K562 (cell line): ENCODE data around the gene TMED10. TPM values are rescaled to one million over a fixed set of nuclear protein-coding genes. Genes with fewer than 3 reads are reported as not detected.

Experiments
- ATAC-seq: fragments of 200-7000 bp; cut with Tn5 transposase; 3 replicates; pipeline ENCODE4 v1.9.1; 2020; ENCODE audit warnings: moderate library complexity
- BruUV-seq: library from RNA; stranded (reverse); fragments of 400-500 nt; replicated peaks from 2 replicates; lab custom pipeline; 2021; lab: Mats Ljungman, UMichigan
- CTCF ChIA-PET: fragments of 300-600 bp; formaldehyde crosslinking; extraction: SDS; loops from one replicate; lab custom pipeline; 2021; ENCODE audit warnings: low intra/inter-chr PET ratio; lab: Yijun Ruan, JAX
- POLR2A ChIA-PET: fragments of 300-600, 350-650 bp; sonication (Branson Sonifier 250); formaldehyde crosslinking; extraction: SDS; loops from one replicate; lab custom pipeline; 2021; ENCODE audit warnings: antibody characterized with exemption, inconsistent platforms; lab: Yijun Ruan, JAX
- DNase-seq, 4 experiments: peaks; one replicate each; pipeline versions ENCODE4 v3.0.0 to v3.0.0-alpha.2; 2011 to 2018; ENCODE audit warnings: low spot score in 3 of 4, mixed read lengths in 3 of 4; ENCODE audit errors: extremely low read depth in 1 of 4
- FAIRE-seq: peaks from 2 replicates; lab custom pipeline; 2011; peaks lifted over from hg19 to GRCh38; lab: Jason Lieb, UNC
- H2AFZ ChIP-seq: 2 replicates; pipeline ENCODE4 v1.6.0; 2011; ENCODE audit warnings: low read depth, low read length, control low read depth, inconsistent platforms
- H3K27ac ChIP-seq: fragments of 200-600 bp; 3 replicates; pipeline ENCODE4 v1.8.0; 2011; ENCODE audit warnings: low read depth, mild to moderate bottlenecking, control low read depth, inconsistent platforms, low read length, moderate library complexity, mixed read lengths; ENCODE audit errors: extremely low read depth
- H3K27me3 ChIP-seq, 2 experiments: fragments of 300-600 bp in 1 of 2; 2 replicates in 1 of 2; 3 replicates in 1 of 2; pipeline versions ENCODE4 v1.6.0 to v1.8.0; 2011; ENCODE audit warnings: inconsistent platforms in 2 of 2, low read length in 2 of 2, mild to moderate bottlenecking in 1 of 2, mixed read lengths in 1 of 2, moderate library complexity in 1 of 2; ENCODE audit not compliant: control insufficient read depth in 2 of 2, insufficient read depth in 2 of 2
- H3K36me3 ChIP-seq: fragments of 300-600 bp; 3 replicates; pipeline ENCODE4 v1.8.0; 2011; ENCODE audit warnings: mild to moderate bottlenecking, low read length, inconsistent platforms; ENCODE audit not compliant: control insufficient read depth, insufficient read depth
- H3K4me1 ChIP-seq, 2 experiments: fragments of 200-600 bp in 1 of 2; replicated peaks in 1 of 2; 2 replicates in 1 of 2; 3 replicates in 1 of 2; pipeline versions ENCODE4 v1.5.1 to v1.8.0; 2011; ENCODE audit warnings: inconsistent platforms in 2 of 2, low read length in 2 of 2, mild to moderate bottlenecking in 1 of 2, mixed read lengths in 1 of 2, moderate library complexity in 1 of 2; ENCODE audit not compliant: control insufficient read depth in 2 of 2, insufficient read depth in 2 of 2
- H3K4me2 ChIP-seq: 2 replicates; pipeline ENCODE4 v1.6.1; 2011; ENCODE audit warnings: low read length, control low read depth, inconsistent platforms, mixed read lengths; ENCODE audit not compliant: insufficient read depth
- H3K4me3 ChIP-seq: fragments of 200-600 bp; sonication (generic), shearing (Covaris generic); 2 replicates; pipeline ENCODE4 v1.5.1; 2016; ENCODE audit warnings: control low read depth, inconsistent platforms
- H3K79me2 ChIP-seq: fragments of 200-600 bp; 3 replicates; pipeline ENCODE4 v1.8.0; 2011; ENCODE audit warnings: low read length, inconsistent platforms; ENCODE audit not compliant: control insufficient read depth, insufficient read depth
- H3K9ac ChIP-seq, 2 experiments: 2 replicates each; pipeline versions ENCODE4 v1.6.0 to v1.6.1; 2011; ENCODE audit warnings: low read depth in 2 of 2, low read length in 2 of 2, control low read depth in 1 of 2, inconsistent platforms in 1 of 2, mild to moderate bottlenecking in 1 of 2, mixed read lengths in 1 of 2; ENCODE audit not compliant: insufficient read depth in 1 of 2
- H3K9me1 ChIP-seq: one replicate; pipeline ENCODE4 v1.6.0; 2011; ENCODE audit warnings: inconsistent platforms, mild to moderate bottlenecking, low read length, moderate library complexity; ENCODE audit not compliant: control insufficient read depth, insufficient read depth
- H3K9me3 ChIP-seq: replicated peaks from 2 replicates; pipeline ENCODE4 v1.5.1; 2011; ENCODE audit warnings: low read depth, low read length, inconsistent platforms; ENCODE audit not compliant: control insufficient read depth, insufficient read depth
- H4K20me1 ChIP-seq: replicated peaks from 2 replicates; pipeline ENCODE4 v1.6.1; 2011; ENCODE audit warnings: low read length, inconsistent platforms, mixed read lengths; ENCODE audit not compliant: control insufficient read depth, insufficient read depth
- ARID2 ChIP-seq: fragments of 450-650 bp; IDR thresholded peaks from 2 replicates; pipeline ENCODE4 v1.6.1; 2017; ENCODE audit warnings: antibody characterized with exemption, mild to moderate bottlenecking
- CSDE1 ChIP-seq, 2 experiments: fragments of 450-650 bp; IDR thresholded peaks; 2 replicates each; pipeline ENCODE4 v1.6.1; 2016; ENCODE audit warnings: mild to moderate bottlenecking in 1 of 2
- CXXC5 ChIP-seq: fragments of 250-450 bp; sonication (Bioruptor Pico); IDR thresholded peaks from 2 replicates; pipeline ENCODE4 v1.8.0; 2022; ENCODE audit warnings: inconsistent platforms, mild to moderate bottlenecking, moderate library complexity
- ETV5 ChIP-seq: sonication (generic); formaldehyde crosslinking; IDR thresholded peaks from 2 replicates; pipeline ENCODE4 v1.4.0; 2020; ENCODE audit warnings: low read depth, mild to moderate bottlenecking, missing genetic modification reagents
- RAD51 ChIP-seq: fragments of 450-650 bp; IDR thresholded peaks from 2 replicates; pipeline ENCODE4 v1.7.1; 2016; ENCODE audit warnings: low read depth, mild to moderate bottlenecking, borderline replicate concordance
- STAG1 ChIP-seq: sonication (generic); formaldehyde crosslinking; IDR thresholded peaks from 2 replicates; pipeline ENCODE4 v1.5.0; 2020; ENCODE audit warnings: missing genetic modification reagents, borderline replicate concordance
- TAF1 ChIP-seq: IDR thresholded peaks from 2 replicates; pipeline ENCODE4 v1.6.1; 2011; ENCODE audit warnings: mild to moderate bottlenecking, low read length, moderate library complexity; ENCODE audit not compliant: insufficient read depth, control insufficient read depth, severe bottlenecking; ENCODE audit errors: extremely low read depth
- ZKSCAN3 ChIP-seq: fragments of 250-450 bp; sonication (Bioruptor Pico); IDR thresholded peaks from 2 replicates; pipeline ENCODE4 v1.4.0; 2020
- ZNF764 ChIP-seq: fragments of 250-450 bp; sonication (Bioruptor Pico); IDR thresholded peaks from 2 replicates; pipeline ENCODE4 v1.4.0; 2020; ENCODE audit warnings: low read depth, mild to moderate bottlenecking, moderate library complexity
- WGBS: fragments of 100-300 bp; shearing (Covaris generic); methylation state at CpG from one replicate; pipeline ENCODE4 v1.1.6; 2016; ENCODE audit warnings: low coverage, mixed read lengths; ENCODE audit not compliant: insufficient coverage; ENCODE audit errors: missing lambda C conversion rate; 5-methylcytosine and 5-hydroxymethylcytosine counted together
- in situ Hi-C: fragments of 300-500 bp; cut with MboI; formaldehyde crosslinking; loops from 4 replicates; pipeline ENCODE4 v1.15.0; 2018; ENCODE audit warnings: inconsistent platforms, mixed read lengths
- intact Hi-C: fragments of 100-400 bp; cut with micrococcal nuclease; formaldehyde crosslinking; loops from 2 replicates; pipeline ENCODE4 v1.14.2; 2022
- polyA plus RNA-seq, 8 experiments: library from polyadenylated mRNA; depleted of rRNA in 4 of 8; stranded (reverse) in 5 of 8; unstranded in 3 of 8; fragments of >200 nt; fragmentation: Nextera tagmentation in 2 of 8; fragmentation: Illumina TruSeq in 1 of 8; extraction: Ambion mirVana in 2 of 8; extraction: Trizol in 1 of 8; gene quantifications; 2 replicates each; pipeline versions ENCODE4 v1.2.1 to v1.2.3, GENCODE V29; 2011 to 2014; ENCODE audit warnings: inconsistent platforms in 1 of 8, missing spikeins in 1 of 8
- total RNA-seq, 7 experiments: library from RNA; depleted of rRNA in 6 of 7; stranded (reverse); fragments of >200 nt in 6 of 7; fragmentation: Illumina TruSeq in 2 of 7; extraction: Trizol in 2 of 7; gene quantifications; 2 replicates each; pipeline versions ENCODE4 v1.2.1 to v1.2.3, GENCODE V29; 2011 to 2021; ENCODE audit warnings: low replicate concordance in 1 of 7
- TF ChIP-seq, protein P1 (sequence below): fragments of 450-650 bp; IDR thresholded peaks from 2 replicates; pipeline ENCODE4 v1.6.1; 2016; ENCODE audit warnings: low read depth
- TF ChIP-seq, protein P2 (sequence below): sonication (generic); formaldehyde crosslinking; IDR thresholded peaks from 2 replicates; pipeline ENCODE4 v1.8.1; 2022; ENCODE audit warnings: missing genetic modification reagents
- TF ChIP-seq, protein P3 (sequence below): IDR thresholded peaks from 2 replicates; pipeline ENCODE4 v1.6.1; 2016; ENCODE audit warnings: missing genetic modification characterization, missing compliant biosample characterization

Gene TMED10
- total and polyA plus RNA-seq, 9 of the 15 experiments (the other 6 are each of a cell fraction or from before 2014, with no cell fraction given): 62.2 to 233 (median 124) TPM

DNA sequence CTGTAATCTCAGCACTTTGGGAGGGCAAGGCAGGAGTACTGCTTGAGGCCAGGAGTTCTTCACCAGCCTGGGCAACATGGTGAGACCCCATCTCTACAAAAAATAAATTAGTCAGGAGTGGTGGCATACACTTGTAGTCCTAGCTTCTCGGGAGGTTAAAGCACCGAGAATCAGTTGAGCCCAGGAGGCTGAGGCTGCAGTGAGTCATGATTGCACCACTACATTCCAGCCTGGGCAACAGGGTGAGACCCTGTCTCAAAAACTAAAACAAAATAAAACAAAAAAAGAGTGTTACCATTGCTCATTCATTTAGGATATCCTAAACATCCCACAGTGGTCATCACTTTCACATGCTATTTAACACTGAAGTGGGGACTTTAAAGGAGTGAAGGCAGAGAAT, 57.4 kb downstream of the TMED10 start:
- no peak for TF ChIP-seq RAD51
- no peak for TF ChIP-seq ZKSCAN3
- TF ChIP-seq, protein P1, sequence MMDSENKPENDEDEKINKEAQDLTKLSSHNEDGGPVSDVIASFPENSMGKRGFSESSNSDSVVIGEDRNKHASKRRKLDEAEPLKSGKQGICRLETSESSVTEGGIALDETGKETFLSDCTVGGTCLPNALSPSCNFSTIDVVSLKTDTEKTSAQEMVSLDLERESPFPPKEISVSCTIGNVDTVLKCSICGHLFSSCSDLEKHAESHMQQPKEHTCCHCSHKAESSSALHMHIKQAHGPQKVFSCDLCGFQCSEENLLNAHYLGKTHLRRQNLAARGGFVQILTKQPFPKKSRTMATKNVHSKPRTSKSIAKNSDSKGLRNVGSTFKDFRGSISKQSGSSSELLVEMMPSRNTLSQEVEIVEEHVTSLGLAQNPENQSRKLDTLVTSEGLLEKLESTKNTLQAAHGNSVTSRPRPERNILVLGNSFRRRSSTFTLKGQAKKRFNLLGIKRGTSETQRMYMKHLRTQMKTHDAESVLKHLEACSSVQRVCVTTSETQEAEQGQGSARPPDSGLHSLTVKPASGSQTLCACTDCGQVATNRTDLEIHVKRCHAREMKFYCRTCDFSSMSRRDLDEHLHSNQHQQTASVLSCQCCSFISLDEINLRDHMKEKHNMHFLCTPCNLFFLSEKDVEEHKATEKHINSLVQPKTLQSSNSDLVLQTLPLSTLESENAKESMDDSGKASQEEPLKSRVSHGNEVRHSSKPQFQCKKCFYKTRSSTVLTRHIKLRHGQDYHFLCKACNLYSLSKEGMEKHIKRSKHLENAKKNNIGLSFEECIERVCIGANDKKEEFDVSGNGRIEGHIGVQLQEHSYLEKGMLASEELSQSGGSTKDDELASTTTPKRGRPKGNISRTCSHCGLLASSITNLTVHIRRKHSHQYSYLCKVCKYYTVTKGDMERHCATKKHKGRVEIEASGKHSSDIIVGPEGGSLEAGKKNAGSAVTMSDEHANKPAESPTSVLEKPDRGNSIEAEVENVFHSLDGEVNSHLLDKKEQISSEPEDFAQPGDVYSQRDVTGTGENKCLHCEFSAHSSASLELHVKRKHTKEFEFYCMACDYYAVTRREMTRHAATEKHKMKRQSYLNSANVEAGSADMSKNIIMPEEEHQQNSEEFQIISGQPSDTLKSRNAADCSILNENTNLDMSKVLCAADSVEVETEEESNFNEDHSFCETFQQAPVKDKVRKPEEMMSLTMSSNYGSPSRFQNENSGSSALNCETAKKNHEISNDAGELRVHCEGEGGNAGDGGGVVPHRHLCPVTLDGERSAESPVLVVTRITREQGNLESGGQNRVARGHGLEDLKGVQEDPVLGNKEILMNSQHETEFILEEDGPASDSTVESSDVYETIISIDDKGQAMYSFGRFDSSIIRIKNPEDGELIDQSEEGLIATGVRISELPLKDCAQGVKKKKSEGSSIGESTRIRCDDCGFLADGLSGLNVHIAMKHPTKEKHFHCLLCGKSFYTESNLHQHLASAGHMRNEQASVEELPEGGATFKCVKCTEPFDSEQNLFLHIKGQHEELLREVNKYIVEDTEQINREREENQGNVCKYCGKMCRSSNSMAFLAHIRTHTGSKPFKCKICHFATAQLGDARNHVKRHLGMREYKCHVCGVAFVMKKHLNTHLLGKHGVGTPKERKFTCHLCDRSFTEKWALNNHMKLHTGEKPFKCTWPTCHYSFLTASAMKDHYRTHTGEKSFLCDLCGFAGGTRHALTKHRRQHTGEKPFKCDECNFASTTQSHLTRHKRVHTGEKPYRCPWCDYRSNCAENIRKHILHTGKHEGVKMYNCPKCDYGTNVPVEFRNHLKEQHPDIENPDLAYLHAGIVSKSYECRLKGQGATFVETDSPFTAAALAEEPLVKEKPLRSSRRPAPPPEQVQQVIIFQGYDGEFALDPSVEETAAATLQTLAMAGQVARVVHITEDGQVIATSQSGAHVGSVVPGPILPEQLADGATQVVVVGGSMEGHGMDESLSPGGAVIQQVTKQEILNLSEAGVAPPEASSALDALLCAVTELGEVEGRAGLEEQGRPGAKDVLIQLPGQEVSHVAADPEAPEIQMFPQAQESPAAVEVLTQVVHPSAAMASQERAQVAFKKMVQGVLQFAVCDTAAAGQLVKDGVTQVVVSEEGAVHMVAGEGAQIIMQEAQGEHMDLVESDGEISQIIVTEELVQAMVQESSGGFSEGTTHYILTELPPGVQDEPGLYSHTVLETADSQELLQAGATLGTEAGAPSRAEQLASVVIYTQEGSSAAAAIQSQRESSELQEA: no peak
- no peak for TF ChIP-seq CXXC5
- TF ChIP-seq TAF1: no peak
- TF ChIP-seq ARID2: no peak
- TF ChIP-seq, protein P2, sequence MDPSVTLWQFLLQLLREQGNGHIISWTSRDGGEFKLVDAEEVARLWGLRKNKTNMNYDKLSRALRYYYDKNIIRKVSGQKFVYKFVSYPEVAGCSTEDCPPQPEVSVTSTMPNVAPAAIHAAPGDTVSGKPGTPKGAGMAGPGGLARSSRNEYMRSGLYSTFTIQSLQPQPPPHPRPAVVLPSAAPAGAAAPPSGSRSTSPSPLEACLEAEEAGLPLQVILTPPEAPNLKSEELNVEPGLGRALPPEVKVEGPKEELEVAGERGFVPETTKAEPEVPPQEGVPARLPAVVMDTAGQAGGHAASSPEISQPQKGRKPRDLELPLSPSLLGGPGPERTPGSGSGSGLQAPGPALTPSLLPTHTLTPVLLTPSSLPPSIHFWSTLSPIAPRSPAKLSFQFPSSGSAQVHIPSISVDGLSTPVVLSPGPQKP (CRISPR knock-in tag): no peak
- no peak for TF ChIP-seq STAG1 (CRISPR knock-in tag)
- TF ChIP-seq ZNF764 (CRISPR knock-in tag): no peak
- TF ChIP-seq ETV5 (CRISPR knock-in tag): no peak
- no peak for TF ChIP-seq CSDE1 (IDR thresholded peaks at IDR 0.05)
- TF ChIP-seq, protein P3, sequence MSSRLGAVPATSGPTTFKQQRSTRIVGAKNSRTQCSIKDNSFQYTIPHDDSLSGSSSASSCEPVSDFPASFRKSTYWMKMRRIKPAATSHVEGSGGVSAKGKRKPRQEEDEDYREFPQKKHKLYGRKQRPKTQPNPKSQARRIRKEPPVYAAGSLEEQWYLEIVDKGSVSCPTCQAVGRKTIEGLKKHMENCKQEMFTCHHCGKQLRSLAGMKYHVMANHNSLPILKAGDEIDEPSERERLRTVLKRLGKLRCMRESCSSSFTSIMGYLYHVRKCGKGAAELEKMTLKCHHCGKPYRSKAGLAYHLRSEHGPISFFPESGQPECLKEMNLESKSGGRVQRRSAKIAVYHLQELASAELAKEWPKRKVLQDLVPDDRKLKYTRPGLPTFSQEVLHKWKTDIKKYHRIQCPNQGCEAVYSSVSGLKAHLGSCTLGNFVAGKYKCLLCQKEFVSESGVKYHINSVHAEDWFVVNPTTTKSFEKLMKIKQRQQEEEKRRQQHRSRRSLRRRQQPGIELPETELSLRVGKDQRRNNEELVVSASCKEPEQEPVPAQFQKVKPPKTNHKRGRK (tag): no peak
- BruUV-seq: no TSS peak
- Histone ChIP-seq H3K79me2 (no peaks in the 10 kb centered on the region), H3K9me3 (no peaks in the 10 kb centered on the region), H3K9me1 (no peaks in the 10 kb centered on the region), H3K4me1 (peaks cover 0 to 5% of the 10 kb centered on the region in 2 experiments; a peak in 2 of 5 replicates), H3K27ac (no peak overlapping the region), H3K4me3 (no peak overlapping the region), H4K20me1 (no peaks in the 10 kb centered on the region), H2AFZ (no peak overlapping the region), H3K9ac (no peak overlapping the region), H3K27me3 (no peaks in the 10 kb centered on the region), H3K4me2 (no peak overlapping the region), H3K36me3 (peaks cover 27% of the 10 kb centered on the region; the same call in 2 of the 3 replicates)
- in situ Hi-C loops: no loop called here
- POLR2A ChIA-PET: no interaction called here
- intact Hi-C loops: no loop called here
- WGBS: 96% methylated on average over 2 of the region's 2 CpGs
- CTCF ChIA-PET: no interaction called here
- no peak for ATAC-seq
- no peak for FAIRE-seq
- DNase-seq: no peak
